Stimulated activated CD4-positive, alpha-beta T cell treated with anti-CD3 and anti-CD28 coated beads, Interleukin-15, amount 100 ng/mL, for 24 hours (primary cell): ENCODE measurements around the gene KPTN.
A peak's percentile ranks its signal among the peaks of the same experiment; 100 is the strongest.
"Not testable (repeated sequence)": the region's sequence is repeated elsewhere in the genome, so short reads cannot be mapped to it uniquely, and the experiment has no call there.

Experiments
- DNase-seq: peaks from one replicate; pipeline ENCODE4 v3.0.0-alpha.2; 2020

KPTN gene

DNA sequence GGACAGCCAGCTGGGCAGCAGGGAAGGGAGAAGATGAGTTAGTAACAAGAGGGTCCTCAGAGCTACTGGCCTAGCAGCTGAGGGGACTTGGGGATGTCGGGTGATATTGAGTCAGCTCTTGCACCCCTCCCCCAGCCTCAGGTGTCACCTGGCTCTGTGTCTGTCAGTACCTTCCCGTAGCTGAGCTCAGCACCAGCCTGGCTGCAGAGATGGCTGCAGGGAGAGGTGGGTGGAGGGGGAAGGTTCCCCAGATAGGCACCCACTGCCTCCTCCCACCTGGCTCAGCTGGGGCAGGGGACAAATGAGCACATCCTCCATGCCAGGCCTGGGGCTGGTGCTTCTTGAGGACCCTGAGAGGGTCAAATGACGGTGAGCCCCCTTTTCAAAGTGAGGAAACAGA, 6.8 kb upstream of the KPTN start:
- no peak for DNase-seq

DNA sequence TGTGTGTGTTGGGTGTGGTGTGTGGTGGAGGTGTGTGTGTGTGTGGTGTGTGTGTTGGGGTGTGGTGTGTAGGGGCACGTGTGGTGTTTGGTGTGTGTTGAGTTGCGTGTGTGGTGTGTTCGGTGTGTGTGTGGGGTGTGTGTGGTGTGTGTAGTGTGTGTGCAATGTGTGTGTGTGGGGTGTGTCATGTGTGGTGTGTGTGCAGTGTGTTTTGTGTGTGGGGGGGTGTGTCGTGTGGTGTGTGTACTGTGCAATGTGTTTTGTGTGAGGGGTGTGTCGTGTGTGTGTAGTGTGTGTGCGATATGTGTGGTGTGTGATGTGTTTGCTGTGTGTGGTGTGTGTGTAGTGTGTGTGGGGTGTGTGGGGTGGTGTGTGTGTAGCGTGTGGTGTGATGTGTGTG, 6.0 kb upstream of the KPTN start:
- no peak for DNase-seq

DNA sequence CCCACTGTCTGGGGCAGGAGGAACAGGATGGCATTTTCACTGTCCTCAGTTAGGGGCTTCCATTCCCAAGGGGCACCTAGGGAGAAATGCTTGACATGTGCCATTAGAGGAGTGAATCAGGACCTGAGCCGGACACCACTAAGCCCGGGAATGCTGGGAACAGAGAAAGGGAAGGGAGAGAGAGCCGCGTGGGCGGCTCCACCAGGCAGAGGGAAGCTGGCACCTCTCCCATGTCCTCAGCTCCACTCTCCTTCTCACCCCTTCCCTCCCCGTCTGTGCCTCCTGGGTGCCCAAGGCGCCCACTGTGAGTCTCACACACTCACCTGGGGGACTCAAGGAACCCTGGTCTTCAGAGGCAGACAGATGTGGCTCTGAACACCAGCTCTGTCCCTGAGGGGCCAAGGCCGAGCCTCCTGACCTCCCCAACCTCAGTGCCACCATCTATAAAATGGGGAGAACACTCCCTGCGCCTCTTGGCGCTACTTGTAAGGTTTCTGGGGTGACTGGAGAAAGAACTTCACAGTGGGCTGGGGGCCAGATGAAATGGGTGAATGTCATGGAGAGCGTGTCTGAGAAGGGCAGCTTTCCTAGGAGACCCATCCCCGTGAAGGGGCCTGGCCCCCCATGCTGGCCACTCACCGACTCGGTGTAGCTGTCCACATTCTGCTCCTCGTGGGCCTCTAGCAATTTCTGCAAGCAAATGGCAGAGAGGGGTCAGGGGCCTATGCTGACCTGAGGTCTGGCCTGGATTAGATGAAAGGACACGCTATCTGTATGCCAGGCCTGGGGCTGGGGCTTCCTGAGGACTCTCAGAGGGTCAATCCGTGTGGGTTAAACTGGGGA, 5.3 kb upstream of the KPTN start:
- no peak for DNase-seq

DNA sequence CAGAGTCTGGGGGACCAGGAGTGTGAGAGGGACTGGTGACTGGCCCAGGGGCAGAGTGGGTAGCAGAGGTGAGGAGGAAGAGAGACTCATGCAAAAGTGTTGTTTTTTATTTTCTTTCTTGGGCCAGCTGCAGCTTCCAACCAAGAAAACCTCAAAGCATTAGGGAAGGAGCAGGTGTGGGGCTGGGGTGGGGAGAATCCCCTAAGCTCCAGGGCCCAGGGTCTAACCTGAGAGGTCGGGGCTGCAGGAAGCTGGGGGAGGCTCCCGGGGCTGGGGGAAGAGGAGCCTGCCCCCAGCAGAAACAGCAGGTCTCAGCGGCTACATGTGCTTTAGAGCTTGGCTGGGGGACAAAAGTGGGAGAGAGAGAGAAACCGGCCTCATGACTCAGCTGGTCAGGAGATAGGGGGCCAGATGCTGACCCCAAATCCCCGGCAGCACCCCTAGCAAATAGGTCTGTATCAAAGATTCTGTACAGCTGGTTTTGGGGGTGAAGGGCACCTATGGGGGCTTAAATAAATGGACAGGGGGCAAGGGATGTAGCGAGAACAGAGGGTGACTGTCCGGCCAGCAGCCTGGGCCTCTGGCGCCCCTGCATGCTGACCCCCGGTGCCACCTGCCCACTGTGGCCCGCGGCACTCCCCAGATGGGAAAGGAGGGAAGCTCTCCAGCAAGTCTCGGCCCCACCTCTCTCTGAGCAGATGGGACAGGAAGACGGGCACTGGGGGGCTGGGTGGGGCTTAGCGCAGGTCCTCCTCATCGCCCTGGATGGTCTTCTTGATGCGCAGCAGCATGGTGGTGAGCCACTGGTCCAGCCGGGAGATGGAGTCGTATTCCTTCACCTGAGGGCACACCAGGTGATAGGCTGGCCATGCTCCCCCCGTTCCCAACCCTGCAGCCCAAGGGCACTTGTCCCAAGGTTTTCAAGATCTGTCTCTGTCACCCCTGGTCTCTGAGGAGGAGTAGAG, 3.8 kb upstream of the KPTN start:
- no peak for DNase-seq

DNA sequence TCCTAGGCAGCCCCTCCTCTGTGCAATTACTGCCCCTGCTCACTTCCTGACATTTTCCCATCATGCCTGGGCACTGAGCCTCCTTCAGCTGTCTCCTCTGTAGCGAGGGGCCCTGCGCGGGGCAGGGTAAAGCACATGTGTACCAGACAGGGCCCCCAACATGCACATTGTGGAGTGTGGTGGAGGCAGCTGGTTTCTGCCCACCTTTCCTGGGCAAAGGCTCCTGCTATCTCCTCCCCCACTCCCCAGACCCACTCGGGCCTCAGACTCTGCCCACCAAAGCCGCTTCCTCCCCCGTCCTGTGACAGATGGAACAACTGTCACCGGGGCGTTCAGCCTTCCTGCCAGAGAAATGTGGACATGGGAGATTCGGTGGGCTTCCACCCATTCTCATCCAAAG, 2.9 kb upstream of the KPTN start:
- DNase-seq: no peak

DNA sequence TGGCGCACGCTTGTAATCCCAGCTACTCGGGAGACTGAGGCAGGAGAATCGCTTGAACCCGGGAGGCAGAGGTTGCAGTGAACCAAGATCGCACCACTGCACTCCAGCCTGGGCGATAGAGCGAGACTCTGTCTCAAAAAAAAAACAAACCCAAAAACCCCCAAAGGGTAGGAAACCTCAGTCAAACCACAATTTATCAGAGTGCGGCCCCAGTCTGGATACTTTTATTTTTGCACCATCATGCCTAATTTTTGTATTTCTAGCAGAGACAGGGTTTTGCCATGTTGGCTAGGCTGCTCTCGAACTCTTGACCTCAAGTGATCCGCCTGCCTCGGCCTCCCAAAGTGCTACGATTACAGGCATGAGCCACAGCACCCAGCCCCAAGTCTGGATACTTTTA, 2.2 kb upstream of the KPTN start:
- not testable (repeated sequence) for DNase-seq

DNA sequence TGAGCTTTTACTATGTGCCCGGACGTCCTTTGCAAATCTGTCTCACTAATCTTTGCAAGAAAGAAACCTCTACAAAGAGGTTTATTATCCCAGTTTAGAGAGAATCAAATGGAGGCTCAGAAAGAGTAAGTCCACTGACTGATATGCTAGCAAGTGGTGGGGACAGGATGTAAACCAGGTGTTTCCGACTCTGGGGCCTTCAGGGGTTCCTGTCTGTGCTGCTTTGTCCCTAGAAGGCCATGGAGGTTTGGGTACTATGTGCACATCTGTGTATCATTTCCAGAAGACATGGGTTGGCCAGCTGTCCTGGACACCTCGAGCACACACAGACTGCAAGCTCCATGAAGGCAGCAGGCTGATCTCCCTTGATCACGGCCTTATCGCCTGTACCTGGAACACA, 1.2 kb upstream of the KPTN start:
- no peak for DNase-seq

DNA sequence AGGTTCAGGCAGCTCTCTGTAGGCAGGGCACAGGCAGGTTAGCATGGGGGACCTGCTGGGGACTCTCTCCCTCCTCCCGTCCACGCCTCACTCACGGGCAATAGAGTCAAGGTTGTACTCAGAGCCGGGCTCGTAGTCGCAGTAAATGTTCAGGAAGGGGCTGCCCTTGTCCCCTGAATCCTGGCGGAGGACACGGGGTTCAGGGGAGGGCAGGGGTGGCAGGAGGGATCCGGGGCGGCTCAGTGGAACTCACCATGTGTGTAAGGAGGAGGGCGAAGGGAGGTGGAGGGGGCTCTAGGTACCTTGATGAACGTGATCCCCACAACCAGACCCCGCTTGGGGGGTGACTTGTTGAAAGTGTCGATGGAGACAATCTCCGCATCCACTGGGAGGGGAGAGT, 819 bp downstream of the KPTN start:
- no peak for DNase-seq

DNA sequence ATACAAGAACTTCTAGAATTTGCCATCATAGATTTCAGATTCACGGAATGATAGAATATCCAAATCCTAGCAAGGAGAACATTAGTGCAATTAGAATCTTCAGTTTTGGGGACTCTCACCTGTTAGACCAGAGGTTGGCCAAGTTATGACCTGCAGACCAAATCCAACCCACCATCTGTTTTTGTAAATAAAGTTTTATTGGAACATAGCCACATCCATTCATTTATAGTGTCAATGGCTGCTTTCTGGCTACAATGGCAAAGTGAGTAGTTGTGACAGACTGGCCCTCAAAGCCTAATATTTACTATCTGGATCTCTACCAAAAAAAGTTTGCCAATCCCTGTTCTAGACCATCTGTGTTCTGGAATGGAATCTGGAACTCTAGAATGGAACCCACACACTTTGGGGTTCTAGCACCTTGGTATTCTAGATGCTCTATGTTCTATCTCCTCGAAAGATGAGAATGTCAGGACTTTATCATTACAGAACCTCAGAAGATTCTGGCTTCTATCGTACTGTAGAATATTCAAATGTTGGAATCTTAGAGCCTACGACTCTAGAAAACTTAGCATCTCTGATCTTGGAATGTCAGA, 2.5 kb downstream of the KPTN start:
- DNase-seq: no peak

DNA sequence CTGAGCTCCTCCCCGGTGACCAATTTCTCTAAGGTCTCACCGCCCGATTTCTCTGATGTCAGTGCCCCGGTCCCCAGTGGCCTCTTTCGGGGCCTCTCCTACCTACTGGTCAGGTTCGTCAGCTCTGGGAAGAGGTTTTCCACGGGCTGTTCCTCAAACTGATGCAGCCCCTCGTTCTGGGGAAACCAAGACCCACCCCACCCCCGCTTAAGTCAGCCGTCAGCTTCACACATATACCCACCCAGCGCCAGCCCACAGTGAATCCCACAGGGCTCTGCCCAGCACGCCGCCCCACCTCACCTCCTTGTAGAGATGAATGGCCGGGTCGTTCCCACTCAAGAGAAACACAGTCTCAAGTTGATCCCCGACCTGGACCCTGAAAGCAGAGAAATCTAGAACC, 3.4 kb downstream of the KPTN start:
- DNase-seq: no peak

DNA sequence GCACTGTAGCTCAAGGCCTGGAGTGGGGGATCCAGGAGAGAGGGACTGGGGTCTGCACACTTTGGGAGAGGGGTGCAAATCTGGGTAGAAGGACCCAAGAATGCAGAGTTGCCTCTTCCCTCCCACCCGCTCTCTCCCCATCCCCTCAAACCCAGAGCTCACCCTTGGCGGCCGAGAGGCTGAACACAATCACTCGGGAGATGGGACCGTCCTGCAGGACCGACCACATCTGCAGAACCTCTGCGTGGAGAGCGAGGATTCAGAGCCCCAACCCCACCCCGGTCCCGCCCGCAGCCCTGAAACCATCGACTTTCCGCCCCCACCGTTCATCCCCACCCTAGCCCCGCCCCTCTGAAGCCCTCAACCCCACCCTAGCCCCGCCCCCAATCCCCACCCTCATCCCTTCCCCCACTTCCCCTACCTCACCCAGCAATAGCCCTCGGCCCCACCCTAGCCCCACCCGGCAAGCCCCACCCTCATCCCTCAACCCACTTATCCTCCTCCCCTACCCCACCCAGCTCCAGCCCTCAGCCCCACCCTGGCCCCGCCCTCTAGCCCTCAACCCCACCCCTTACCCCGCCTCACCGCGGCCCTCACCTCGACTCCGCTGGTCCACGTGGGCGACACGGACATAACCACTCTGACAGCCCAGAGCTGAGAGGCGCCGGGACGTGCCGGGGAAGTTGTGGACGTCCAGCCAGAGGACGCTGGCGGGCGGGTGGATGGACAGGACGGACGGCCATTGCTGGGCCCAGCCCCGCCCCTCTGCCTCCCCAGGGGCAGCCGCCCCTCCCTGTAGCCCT, 4.1 kb downstream of the KPTN start:
- no peak for DNase-seq

DNA sequence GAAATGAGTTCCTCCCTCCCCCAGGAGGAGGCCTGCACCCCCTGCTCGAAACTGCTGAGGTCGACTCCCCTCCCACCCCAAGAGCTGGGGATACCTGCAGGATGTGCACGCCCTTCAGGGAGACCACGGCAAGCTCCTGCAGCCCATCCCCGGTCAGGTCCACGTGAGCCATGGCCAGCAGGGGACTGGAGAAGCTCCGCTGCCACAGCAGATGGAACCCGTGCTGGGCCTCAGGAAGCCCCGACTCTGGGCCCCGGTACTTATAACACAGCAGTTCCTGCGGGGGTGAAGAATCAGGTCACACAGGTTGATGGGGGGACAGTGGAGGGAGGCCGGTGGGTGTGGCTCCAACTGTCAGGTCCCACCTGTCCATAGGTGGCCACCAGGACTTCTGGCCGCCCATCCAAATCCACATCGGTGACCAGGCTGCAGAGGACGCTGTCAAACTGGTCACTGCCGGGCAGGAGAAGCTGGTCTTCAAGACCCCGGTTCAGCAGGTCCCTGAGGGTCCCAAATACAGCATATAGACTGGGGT, 7.5 kb downstream of the KPTN start:
- DNase-seq: no peak

DNA sequence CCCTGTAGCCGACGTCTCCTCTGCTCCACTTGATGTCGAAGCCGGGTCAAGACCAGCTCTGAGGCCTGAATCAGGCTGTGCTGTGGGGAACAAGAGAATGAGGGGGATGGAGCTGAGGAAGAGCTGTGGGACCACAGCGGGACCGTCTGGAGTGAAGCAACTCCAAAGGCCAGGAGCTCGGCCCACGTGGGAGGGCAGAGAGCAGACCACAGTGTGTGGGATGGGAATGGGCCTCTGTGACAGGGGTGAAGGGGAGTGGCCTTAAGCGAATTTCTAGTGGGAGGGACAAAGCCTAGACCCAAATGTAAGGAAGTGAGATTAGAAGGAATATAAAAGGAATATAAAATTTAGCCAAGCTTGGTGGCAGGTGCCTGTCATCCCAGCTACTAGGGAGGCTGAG, 8.6 kb downstream of the KPTN start:
- DNase-seq: no peak

DNA sequence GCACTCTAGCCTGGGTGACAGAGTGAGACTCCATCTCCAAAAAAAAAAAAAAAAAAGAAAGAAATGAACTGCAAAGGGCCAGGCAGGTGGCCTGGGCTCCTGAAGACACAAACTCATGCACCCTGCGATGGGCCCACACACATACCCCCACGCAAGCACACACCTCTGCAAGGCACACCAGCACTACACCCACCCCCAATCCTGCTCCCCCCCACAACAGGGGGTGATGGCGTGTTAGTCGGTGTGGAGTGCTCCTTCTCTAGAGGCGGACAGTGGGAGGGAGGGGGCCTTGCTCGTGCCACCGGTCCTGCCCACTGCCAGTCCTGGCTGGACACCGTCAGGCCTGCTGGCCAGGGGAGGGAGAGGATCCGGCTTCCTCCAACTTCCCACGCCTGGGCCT, 10.7 kb downstream of the KPTN start:
- no peak for DNase-seq

DNA sequence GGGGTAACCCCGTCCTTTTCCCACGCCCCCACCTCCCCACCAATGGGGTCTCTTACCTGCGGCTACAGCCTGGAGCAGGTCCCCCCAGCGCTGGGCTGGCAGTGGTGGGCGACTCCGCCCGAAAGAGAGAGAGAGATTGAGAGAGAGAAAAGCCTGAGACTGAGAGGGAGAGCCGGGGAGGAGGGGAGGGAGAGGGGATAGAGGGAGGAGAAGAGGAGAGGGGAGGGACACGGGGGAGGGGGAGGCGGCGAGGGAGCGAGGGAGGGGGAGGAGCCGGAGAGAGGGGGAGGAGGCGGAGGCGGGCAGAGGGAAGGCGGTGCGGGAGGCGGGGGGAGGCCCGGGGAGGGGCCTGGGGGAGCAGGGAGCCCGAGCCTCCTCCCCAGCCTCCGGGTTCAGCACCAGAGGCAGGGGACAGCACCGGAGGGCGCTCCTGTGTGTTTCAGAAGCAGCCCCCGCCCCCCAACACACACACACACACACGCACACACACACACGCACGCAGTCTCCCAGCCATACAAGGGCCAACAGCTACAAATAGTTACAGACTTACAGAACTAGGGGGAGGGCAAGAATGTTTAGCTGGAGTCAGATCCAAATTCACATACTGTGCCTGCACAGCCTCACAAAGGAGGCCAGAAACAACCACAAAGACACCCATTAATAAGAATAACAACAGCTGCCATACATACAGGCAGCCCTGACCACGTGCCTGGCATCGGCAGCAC, 12.1 kb downstream of the KPTN start, which contains the start of gene SLC8A2:
Gene SLC8A2 (minus strand): TSS at position 161 of the 725 bp plus-strand sequence. CDS start 5,490 bp downstream, outside the sequence.
- peak; percentile 66 for DNase-seq

DNA sequence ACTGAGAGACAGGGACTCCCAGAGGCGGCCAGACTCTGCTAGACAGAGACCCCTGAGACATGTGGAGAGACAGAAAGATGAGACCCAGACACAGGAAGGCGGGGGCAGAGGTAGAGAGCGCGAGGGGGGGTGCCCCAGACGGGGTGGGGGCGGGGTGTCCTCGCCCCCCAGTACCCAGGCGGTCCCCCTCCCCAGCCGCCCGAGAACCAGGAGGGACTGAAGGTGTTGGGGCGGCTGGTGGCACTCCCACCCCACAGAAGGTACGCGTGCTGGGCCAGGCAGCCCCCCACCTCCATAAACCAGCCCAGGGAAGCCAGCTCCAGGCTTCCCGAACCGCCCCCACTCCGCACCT, 12.7 kb downstream of the KPTN start:
- DNase-seq: no peak

DNA sequence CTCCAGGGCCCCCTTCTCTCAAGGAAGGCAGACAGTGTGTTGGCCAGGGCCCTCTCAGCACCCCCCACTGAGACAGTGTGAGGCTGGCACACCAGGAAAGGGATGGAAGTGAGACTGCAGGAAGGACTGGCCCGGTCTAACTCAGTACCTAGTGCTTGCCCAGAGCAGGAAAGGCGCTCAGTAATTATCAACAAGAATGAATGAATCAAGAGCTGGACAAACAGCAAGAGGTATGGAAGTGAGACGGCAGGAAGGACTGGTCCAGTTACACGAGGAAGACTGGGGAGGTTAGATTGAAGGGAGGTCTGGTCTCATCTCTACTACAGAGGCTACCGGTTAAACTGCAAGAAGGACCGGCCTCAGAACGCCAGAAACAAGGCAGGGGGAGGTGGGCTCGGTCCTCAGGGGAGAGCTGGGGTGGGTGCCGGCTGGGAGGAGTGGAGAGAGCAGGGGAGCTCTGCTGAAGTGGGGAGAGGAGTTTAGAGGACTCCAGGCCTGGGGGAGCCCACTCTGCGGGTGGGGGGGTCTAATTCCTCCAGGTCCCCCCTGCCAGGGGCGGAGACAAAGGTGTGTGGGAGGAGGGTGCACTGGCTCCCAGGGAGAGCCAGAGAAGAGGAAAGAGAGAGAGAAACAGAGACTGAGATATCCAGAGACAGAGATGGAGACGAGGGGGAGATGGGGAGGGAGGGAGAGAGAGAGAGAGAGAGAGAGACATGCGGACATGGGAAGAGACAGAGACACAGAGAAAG, 13.4 kb downstream of the KPTN start:
- DNase-seq: no peak

DNA sequence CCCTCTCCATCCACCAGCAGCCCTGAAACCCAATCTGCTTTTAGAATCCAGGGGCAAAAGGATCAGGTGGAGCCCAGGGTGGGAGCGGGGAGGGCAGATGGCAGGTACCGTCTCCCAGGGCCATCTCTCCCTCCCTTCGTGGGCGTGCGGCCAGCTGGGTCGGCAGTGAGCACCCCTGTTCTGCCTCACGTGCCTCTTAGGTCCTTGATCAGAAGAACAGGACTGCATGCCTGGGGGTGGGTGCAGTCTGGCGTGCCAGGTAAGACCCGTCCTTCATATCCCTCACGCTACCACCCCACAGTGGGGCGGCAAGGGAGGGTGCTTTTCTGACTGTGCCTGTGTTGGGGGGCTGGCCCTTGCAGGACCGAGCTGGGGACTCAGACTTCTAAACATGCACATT, 14.3 kb downstream of the KPTN start:
- DNase-seq: no peak

DNA sequence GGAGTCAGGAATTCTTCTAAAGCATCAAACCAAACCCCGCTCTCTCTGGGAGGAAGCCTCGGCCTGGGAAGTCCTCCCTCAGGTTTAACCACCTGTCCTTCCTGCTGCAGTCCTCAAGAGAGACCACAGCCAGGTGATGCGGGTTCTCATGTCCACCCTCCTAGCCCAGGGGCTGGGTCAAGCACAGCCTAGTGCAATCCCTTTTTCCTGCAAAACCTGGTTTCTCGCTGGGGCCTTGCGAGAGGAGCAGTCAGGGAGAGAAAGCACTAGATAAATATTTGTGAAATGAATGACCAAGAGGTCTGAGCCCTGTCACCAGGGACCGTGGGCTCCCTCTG, 14.7 kb downstream of the KPTN start:
- no peak for DNase-seq

DNA sequence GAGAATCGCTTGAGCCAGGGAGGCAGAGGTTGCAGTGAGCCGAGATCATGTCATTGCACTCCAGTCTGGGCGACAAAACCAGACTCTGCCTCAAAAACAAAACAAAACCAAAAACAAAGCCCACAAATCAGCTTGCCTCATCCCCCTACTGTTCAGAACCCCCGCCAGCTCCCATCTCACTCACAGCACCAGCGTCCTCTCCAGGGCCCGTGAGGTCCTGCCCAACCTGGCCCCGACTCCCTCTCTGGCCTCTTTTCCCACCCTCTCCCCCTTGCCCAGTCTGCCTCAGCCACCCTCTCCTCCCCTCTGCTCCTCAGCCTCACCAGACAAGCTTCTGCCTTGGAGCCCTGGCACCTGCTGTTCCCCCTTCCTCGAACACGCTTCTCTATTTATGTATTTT, 16.1 kb downstream of the KPTN start:
- no peak for DNase-seq

DNA sequence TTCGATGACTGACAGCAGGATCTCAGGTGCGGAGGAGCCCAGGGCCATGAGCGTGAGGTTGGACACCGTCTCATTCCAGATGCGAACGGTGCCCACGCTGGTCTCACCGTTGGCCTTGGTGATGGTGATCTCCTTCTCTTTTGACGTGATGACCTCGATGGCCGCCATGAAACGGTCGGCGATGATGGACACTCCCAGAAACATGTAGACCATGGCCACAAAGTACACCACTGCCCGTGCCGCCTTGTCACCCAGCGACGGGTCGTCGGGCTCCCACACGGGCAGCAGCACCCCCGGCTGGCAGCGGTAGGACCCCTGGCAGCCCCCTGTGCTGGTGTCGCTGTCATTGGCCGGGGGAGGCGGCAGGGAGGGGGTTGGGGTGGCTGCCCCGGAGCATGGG, 18.1 kb downstream of the KPTN start:
- no peak for DNase-seq
